HG03280 (cell line): ENCODE measurements around the gene FAM20C.

Source experiments
- ATAC-seq: cut with Tn5 transposase; IDR thresholded peaks from one replicate; pipeline ENCODE4 v1.9.1; 2021; ENCODE audit warnings: mild to moderate bottlenecking, moderate library complexity; ENCODE audit not compliant: unreplicated experiment

The FAM20C gene

GRCh38 chr7:300546-301290 is 108.3 kb downstream of the FAM20C start:
- ATAC-seq = no peak

- ATAC-seq = no peak
Measured at GRCh38 chr7:301291-302053, 109.1 kb downstream of the FAM20C start.

GRCh38 chr7:302054-302992 is 110.0 kb downstream of the FAM20C start:
- no peak for ATAC-seq

GRCh38 chr7:303425-303824 is 111.1 kb downstream of the FAM20C start:
- ATAC-seq = no peak

GRCh38 chr7:303884-304573 is 111.7 kb downstream of the FAM20C start:
- no peak for ATAC-seq

GRCh38 chr7:304574-305409 is 112.4 kb downstream of the FAM20C start:
- ATAC-seq = no peak

GRCh38 chr7:305410-306151 is 113.2 kb downstream of the FAM20C start:
- no peak for ATAC-seq

GRCh38 chr7:307970-308369 is 115.6 kb downstream of the FAM20C start:
- no peak for ATAC-seq

- ATAC-seq = no peak
Measured at GRCh38 chr7:309586-310228, 117.3 kb downstream of the FAM20C start.
